ENCODE data around the gene MYO18B.

Gene MYO18B

DNA sequence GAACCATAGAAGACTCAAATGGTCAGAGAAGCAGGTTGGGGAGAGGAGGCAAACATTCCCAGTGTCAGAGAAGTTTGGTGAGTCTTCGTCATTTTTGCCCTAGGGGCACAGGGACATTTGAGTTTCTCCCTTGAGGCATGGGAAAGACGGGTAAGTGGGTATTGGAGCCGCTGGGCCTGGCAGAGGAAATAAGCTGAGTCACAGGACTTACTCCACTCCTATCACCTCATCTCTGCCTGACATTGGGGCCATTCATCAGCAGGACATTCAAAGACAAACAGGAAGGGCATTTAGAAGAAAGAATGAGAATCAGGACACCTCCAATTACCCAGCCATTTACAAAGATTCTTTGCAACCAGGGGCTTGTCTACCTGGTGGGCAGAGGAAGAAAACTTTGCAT lies 326.6 kb downstream of the MYO18B start:
- no peak for DNase-seq

DNA sequence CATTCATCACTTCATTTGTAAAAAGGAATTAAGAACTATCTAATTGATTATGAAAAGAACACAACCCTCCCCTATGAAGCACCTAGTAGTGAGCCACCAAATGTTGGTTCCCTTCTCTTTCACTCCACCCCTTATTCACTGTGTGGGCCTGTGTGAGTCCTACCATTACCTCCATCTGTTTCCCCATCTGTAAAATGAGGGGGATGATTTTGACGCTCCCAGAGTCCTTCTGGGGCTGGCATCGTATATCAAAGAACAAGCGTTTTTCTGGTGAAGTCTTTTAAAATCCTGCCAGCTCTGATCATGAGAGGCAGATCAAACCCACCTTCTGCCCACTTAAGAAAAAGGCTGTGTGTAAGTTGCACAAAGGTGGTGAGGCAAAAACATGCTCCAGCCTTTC lies 330.6 kb downstream of the MYO18B start:
- peak; percentile 11 for DNase-seq

DNA sequence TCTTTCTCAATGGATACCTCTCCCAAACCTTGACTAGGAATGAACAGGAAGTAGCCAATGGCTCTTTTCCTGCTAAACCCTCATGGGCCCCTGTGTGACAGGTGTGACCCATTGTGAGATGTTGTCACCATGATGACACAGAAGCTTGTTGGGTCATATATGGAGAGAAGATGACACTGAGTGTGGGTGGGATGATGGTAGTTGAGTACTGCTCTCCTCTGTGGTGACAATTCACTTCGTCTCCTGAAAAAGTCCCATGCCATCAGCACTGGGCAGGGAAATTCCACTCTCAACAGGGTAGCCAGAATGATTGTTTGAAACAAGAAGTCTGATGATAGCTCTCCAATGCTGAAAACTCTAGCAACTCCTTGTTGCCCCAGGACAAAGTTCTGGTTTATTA lies 333.3 kb downstream of the MYO18B start:
- DNase-seq = no peak

DNA sequence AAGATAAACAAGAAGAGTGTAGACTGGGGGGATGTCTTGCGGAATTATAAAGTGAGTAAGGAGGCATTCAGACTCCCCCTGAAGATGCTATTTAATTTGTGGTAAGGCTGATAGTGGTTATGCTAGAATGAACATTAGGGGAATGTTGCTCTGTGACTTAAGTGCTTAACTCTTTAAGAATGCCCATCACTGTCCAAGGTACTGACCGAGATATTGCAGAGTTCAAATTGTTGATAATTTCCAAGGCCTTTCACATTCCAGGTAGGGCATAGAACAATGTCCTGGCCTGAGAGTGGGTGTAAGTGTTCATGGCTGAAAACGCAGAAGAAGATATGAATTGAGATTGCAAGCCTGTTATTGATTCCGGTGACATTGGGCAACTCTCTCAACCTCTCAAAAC lies 337.0 kb downstream of the MYO18B start:
- DNase-seq = no peak
